GM12874 (cell line): ENCODE data around the gene ADGRA1.

ENCODE experiments used
- TF ChIP-seq, protein P1 (sequence below): IDR thresholded peaks from 2 replicates; pipeline ENCODE4 v1.5.1; 2011; ENCODE audit warnings: low read depth, mild to moderate bottlenecking, control low read depth, low read length, moderate library complexity; ENCODE audit not compliant: insufficient read depth

ADGRA1 gene, protein sequence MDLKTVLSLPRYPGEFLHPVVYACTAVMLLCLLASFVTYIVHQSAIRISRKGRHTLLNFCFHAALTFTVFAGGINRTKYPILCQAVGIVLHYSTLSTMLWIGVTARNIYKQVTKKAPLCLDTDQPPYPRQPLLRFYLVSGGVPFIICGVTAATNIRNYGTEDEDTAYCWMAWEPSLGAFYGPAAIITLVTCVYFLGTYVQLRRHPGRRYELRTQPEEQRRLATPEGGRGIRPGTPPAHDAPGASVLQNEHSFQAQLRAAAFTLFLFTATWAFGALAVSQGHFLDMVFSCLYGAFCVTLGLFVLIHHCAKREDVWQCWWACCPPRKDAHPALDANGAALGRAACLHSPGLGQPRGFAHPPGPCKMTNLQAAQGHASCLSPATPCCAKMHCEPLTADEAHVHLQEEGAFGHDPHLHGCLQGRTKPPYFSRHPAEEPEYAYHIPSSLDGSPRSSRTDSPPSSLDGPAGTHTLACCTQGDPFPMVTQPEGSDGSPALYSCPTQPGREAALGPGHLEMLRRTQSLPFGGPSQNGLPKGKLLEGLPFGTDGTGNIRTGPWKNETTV

DNA sequence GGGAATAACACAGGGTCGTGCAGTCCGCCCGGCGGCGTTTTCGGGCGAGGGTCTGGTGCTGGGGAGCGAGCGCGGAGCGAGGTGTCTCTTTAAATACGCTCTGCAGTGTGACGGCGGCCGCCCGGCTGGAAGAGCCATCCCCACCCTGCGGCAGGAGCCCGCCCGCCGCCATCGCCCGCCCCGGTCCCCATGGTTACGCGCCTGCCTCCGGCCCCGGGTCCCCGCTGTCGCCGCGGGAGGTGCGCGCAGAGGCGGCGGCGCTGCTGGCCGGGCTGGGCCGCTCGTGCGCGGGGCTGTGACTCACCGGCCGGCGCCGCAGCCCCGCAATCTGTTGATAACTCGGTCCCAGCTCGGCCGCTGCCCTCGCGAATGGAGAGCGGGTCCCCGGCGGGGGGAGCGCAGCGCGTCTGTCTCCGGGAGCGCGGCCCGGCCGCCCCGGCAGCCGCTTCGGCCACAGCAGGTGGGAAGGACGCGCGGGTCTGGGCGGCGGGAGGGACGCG is at the start of gene ADGRA1:
Gene ADGRA1 (plus strand): TSS at position 246 of the 500 bp plus-strand sequence. CDS start 986 bp downstream, outside the sequence.
- TF ChIP-seq, protein P1, sequence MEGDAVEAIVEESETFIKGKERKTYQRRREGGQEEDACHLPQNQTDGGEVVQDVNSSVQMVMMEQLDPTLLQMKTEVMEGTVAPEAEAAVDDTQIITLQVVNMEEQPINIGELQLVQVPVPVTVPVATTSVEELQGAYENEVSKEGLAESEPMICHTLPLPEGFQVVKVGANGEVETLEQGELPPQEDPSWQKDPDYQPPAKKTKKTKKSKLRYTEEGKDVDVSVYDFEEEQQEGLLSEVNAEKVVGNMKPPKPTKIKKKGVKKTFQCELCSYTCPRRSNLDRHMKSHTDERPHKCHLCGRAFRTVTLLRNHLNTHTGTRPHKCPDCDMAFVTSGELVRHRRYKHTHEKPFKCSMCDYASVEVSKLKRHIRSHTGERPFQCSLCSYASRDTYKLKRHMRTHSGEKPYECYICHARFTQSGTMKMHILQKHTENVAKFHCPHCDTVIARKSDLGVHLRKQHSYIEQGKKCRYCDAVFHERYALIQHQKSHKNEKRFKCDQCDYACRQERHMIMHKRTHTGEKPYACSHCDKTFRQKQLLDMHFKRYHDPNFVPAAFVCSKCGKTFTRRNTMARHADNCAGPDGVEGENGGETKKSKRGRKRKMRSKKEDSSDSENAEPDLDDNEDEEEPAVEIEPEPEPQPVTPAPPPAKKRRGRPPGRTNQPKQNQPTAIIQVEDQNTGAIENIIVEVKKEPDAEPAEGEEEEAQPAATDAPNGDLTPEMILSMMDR = no peak

DNA sequence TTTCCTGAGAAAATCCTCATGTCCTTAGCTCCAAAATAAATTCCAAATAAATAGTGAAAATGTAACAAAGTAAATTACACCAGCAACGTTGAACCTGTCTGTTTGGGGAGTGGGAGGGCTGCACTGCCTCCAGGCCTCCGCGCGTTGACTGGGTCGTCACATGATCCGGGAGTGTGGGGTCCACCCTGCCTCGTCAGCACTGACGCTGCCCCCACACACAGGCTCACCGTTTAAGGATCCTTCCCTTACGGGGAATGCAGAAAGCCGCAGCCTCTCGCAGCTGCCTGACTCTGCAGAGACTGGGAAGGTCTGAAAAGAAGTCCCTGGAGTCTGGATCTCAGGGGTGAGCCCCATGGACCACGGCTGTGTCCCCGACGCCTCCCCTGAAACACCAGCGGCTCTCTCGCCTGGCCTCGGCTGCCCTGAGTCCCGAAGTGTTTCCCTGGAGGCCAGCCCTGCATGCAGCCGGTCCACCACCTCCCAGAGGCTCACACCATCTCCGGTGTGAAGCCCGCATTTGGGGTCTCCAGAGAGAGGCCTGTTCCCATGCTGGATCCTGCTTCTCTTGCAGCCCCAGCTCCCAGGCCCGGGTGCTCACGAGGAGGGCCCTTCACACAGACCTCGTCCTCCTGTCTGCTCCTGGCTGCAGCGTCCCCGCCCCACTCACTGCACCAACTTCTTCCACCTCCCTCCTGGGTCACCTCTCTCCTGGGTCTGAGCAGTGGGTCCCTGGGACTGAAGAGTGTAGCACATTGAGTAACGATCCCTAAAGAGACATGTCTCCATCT is 49.5 kb upstream of the ADGRA1 start:
- TF ChIP-seq, protein P1 = no peak

DNA sequence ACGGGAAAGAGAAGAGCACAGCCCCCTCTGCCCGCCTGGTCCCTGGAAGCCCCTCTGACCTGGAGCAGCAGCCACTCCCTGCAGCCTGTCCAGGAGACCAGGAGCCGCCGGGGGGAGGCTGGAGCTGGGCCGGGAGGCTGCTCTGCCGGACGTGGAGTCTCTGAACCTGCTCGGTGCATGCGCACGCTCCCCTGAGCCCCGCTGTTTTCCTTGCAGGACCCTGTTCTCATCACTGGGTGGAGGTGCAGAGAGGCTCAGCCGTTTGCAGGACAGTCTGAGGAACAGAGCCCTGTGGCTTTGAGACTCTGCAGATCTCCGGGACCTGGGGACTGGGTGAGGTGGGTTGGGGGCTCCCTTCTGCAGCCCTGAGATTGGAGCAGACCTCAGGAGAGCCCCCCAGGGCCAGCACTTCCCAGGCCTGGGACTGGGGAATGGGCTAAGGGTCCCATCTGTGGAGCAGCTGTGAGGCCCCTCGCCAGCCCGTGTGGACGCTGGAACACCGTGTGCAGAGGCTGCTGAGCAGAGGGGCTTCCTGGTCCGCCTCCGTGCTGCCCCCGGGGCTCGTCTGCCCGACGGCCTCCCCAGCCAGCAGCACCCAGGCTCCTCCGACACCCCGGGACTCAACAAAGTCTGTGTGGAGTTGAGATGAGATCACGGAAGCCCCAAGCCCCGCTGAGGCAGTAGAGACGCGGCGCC is 48.5 kb upstream of the ADGRA1 start:
- TF ChIP-seq, protein P1 = no peak

DNA sequence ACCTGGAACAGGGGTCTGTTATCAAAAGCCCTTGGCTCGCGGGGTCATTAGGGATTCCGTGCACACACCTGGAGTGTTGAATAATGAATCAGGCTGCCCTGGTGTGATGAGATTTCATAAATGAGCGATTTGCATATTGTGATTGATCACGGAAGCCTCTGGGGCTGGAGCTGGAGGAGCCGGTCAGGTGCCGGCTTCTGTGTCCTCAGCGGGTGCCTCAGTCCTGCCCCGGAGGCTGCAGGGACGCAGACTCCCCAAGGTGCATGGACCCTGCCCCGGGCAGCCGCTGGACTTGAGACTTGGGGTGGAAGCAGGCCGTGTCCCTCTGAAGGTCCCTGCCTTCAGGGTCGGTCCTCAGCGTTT is 47.9 kb upstream of the ADGRA1 start:
- TF ChIP-seq, protein P1 = no peak

DNA sequence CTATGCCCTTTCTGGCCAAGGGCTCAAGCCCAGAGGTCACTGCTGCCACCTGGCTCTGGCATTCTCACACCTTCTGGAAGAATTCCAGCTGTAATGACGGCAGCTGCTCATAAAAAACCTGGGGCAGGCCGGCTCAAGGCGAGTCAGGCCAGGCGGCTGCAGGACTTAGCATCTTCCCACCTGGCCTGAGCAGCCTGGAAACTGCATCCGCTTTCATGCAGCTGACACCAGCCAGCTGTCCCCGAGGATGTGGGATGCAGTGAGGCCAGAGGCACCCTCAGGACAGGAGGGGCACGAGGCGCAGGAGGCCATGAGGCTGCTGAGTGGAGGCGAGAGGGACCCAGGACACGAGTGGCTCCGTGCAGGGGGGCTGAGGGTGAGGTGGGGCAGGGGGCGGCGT is 47.5 kb upstream of the ADGRA1 start:
- TF ChIP-seq, protein P1 = no peak

DNA sequence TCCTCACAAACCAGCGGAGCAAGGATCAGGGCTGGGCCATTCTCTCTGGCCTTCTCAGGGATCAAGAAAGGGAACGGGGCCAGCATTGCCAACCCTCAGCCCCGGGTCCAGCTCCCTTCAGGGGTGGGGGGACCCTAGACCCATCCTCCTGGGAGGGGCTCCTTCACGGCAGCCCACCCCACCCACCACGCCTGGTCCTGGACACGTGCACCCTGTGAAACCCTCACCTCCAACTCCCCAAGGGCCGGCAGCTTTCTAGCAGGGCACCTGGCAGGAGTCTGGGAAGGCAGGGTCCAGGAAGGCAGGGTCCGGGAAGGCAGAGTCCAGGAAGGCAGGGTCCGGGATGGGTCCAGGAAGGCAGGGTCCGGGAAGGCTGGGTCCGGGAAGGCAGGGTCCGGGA is 46.6 kb upstream of the ADGRA1 start:
- TF ChIP-seq, protein P1 = no peak
